CD14-positive monocyte (primary cell): Measurements from ENCODE around the gene ZCCHC17. TPM values are rescaled to one million over a fixed set of nuclear protein-coding genes. Genes with fewer than 3 reads are reported as not detected.

Experiments
- DNase-seq, 3 donors: peaks; one replicate each; pipeline ENCODE4 v3.0.0-alpha.2; 2011 to 2022
- H2AFZ ChIP-seq: 2 replicates; pipeline ENCODE4 v1.6.0; 2012; ENCODE audit warnings: mild to moderate bottlenecking, low read depth, low read length, inconsistent platforms; ENCODE audit not compliant: insufficient read depth, poor library complexity, severe bottlenecking
- H3K27ac ChIP-seq, 2 donors: 1 replicate in 1 of 2; 2 replicates in 1 of 2; pipeline ENCODE4 v1.5.1; 2012 to 2013; ENCODE audit warnings: low read length in 2 of 2, control low read depth in 1 of 2, inconsistent platforms in 1 of 2, low read depth in 1 of 2, mild to moderate bottlenecking in 1 of 2
- H3K27me3 ChIP-seq, 2 donors: one replicate each; pipeline versions ENCODE4 v1.6.0 to v1.6.1; 2011 to 2013; ENCODE audit warnings: low read length in 2 of 2; ENCODE audit not compliant: control insufficient read depth in 2 of 2, insufficient read depth in 2 of 2
- H3K36me3 ChIP-seq, 2 donors: replicated peaks in 1 of 2; 1 replicate in 1 of 2; 2 replicates in 1 of 2; pipeline versions ENCODE4 v1.5.1 to v1.6.1; 2012 to 2013; ENCODE audit warnings: low read length in 2 of 2, control low read depth in 1 of 2, inconsistent platforms in 1 of 2, mild to moderate bottlenecking in 1 of 2; ENCODE audit not compliant: insufficient read depth in 2 of 2, control insufficient read depth in 1 of 2
- H3K4me1 ChIP-seq, 2 donors: 1 replicate in 1 of 2; 2 replicates in 1 of 2; pipeline versions ENCODE4 v1.5.1 to v1.6.1; 2012 to 2013; ENCODE audit warnings: low read length in 2 of 2, control low read depth in 1 of 2, inconsistent platforms in 1 of 2, mild to moderate bottlenecking in 1 of 2, moderate library complexity in 1 of 2; ENCODE audit not compliant: insufficient read depth in 2 of 2, control insufficient read depth in 1 of 2
- H3K4me2 ChIP-seq: replicated peaks from 2 replicates; pipeline ENCODE3; 2012; ENCODE audit warnings: low read length, moderate library complexity, mild to moderate bottlenecking; ENCODE audit not compliant: poor library complexity, severe bottlenecking; ENCODE audit errors: extremely low read depth
- H3K4me3 ChIP-seq, 3 experiments: fragments of 200-600 bp in 1 of 3; sonication (generic) in 1 of 3; replicated peaks in 1 of 3; 1 replicate in 2 of 3; 2 replicates in 1 of 3; pipeline ENCODE4 v1.5.1; 2011 to 2013; ENCODE audit warnings: low read length in 3 of 3, mild to moderate bottlenecking in 3 of 3, control low read depth in 2 of 3, low read depth in 2 of 3, inconsistent platforms in 1 of 3, moderate library complexity in 1 of 3
- H3K79me2 ChIP-seq: 2 replicates; pipeline ENCODE4 v1.6.0; 2012; ENCODE audit warnings: mild to moderate bottlenecking, control low read depth, inconsistent platforms, low read length, moderate library complexity; ENCODE audit not compliant: insufficient read depth
- H3K9ac ChIP-seq: 2 replicates; pipeline ENCODE4 v1.6.0; 2017; ENCODE audit warnings: low read length, mild to moderate bottlenecking; ENCODE audit not compliant: insufficient read depth, poor library complexity, severe bottlenecking
- H3K9me3 ChIP-seq, 2 donors: replicated peaks in 1 of 2; 1 replicate in 1 of 2; 2 replicates in 1 of 2; pipeline versions ENCODE4 v1.5.1 to v1.6.1; 2012 to 2013; ENCODE audit warnings: low read length in 2 of 2, control low read depth in 1 of 2; ENCODE audit not compliant: control insufficient read depth in 1 of 2, insufficient read depth in 1 of 2
- H4K20me1 ChIP-seq: 2 replicates; pipeline ENCODE4 v1.6.0; 2012; ENCODE audit warnings: mild to moderate bottlenecking, low read length, control low read depth, moderate library complexity; ENCODE audit not compliant: insufficient read depth
- H3K27ac Mint-ChIP-seq, 7 donors: one replicate each; pipeline ENCODE4 v1.8.0; 2020; ENCODE audit warnings: mild to moderate bottlenecking in 7 of 7, mixed read lengths in 7 of 7, moderate library complexity in 6 of 7, inconsistent platforms in 2 of 7
- H3K27me3 Mint-ChIP-seq, 3 donors: one replicate each; pipeline ENCODE4 v1.8.0; 2021 to 2022; ENCODE audit warnings: low read depth in 3 of 3, mild to moderate bottlenecking in 3 of 3, mixed read lengths in 3 of 3, moderate library complexity in 3 of 3, inconsistent platforms in 1 of 3
- H3K36me3 Mint-ChIP-seq, 2 donors: one replicate each; pipeline ENCODE4 v1.8.0; 2020; ENCODE audit warnings: mixed read lengths in 2 of 2, inconsistent platforms in 1 of 2, mild to moderate bottlenecking in 1 of 2
- H3K4me1 Mint-ChIP-seq: one replicate; pipeline ENCODE4 v1.8.0; 2020; ENCODE audit warnings: mild to moderate bottlenecking, mixed read lengths
- H3K4me3 Mint-ChIP-seq, 2 donors: one replicate each; pipeline ENCODE4 v1.8.0; 2020; ENCODE audit warnings: mild to moderate bottlenecking in 2 of 2, mixed read lengths in 2 of 2, moderate library complexity in 1 of 2
- H3K9me3 Mint-ChIP-seq, 7 donors: one replicate each; pipeline ENCODE4 v1.8.0; 2020 to 2022; ENCODE audit warnings: mixed read lengths in 7 of 7, mild to moderate bottlenecking in 6 of 7, moderate library complexity in 6 of 7, inconsistent platforms in 2 of 7
- WGBS: methylation state at CpG from one replicate; pipeline ENCODE4 v1.1.5; 2013; ENCODE audit warnings: missing lambda C conversion rate; ENCODE audit not compliant: insufficient coverage; 5-methylcytosine and 5-hydroxymethylcytosine counted together
- intact Hi-C, 2 donors: fragments of 100-400 bp; cut with micrococcal nuclease; formaldehyde crosslinking; loops; one replicate each; pipeline versions ENCODE4 v1.15.0 to v1.15.1; 2023
- polyA plus RNA-seq, 3 donors: library from polyadenylated mRNA; depleted of rRNA in 1 of 3; unstranded in 2 of 3; stranded (reverse) in 1 of 3; fragments of 300-500 nt in 2 of 3; fragments of >200 nt in 1 of 3; fragmentation: Illumina TruSeq in 2 of 3; gene quantifications; 1 replicate in 2 of 3; 2 replicates in 1 of 3; pipeline ENCODE4 v1.2.3, GENCODE V29; 2012 to 2021
- TF ChIP-seq, protein P1 (sequence below): fragments of 200-600 bp; IDR thresholded peaks from one replicate; pipeline ENCODE4 v1.8.0; 2022; ENCODE audit warnings: antibody characterized with exemption, mild to moderate bottlenecking

The ZCCHC17 gene
- polyA plus RNA-seq, 3 donors = 17.0 to 32.3 (median 29.3) TPM

DNA sequence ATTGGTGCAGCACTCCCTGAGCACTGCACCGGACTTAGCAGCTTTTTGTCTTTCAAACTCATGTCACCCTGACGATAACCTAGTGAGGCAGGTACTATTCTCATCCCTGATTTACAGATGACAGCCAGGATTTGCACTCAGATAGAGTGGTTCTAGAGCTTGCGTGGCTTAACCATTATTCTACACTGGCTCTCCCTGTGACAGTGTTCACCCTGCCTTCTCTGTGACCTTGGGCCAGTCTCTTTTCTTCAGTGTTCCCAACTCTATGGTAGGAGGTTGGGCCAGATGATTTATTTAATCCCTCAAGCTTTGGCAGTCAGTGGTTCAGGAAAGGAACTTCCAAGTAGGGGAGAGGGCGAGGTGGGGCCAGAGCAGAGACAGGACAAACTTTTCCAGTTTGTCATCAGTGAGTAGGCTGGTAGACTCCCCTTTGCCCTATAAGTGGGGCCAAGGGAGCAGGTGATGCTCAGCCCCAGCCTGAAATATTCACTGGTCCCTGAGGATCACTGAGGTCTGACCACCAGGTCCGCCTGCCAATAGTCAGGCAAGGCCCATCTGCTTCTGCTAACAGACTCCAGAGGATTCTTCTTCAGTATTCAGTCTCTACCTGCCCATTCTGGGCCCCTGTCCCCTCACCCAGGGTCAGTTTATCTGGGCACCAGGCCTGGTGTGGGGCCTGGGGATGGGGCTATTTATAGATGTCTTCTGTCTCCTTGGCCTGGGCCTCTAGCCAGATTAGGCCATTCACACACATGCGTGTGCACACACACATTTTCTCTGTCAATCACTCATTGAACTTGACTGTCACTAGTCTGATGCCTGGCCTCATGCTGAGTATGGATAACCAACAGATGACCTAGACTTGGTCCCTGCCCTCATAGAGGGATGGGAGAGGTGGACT, 84.8 kb downstream of the ZCCHC17 start:
- Histone ChIP-seq H3K9me3 (no peaks in the 10 kb centered on the region), H3K79me2 (no peaks in the 10 kb centered on the region), H3K4me1 (no peaks in the 10 kb centered on the region), H3K27ac (no peak overlapping the region), H3K4me3 (no peak overlapping the region), H3K36me3 (no peaks in the 10 kb centered on the region), H4K20me1 (no peaks in the 10 kb centered on the region), H3K27me3 (no peaks in the 10 kb centered on the region), H2AFZ (no peak overlapping the region), H3K9ac (no peak overlapping the region), H3K4me2 (no peak overlapping the region)
- Mint-ChIP-seq H3K9me3 (no peaks in the 10 kb centered on the region), H3K27me3 (peaks cover 3 to 5% (median 4%) of the 10 kb centered on the region in 3 donors), H3K36me3 (no peaks in the 10 kb centered on the region), H3K27ac (no peak overlapping the region), H3K4me1 (no peaks in the 10 kb centered on the region), H3K4me3 (peak overlapping the region in 1 of 2 donors; percentile 28)
- intact Hi-C loops = no loop called here
- 96% methylated on average over 4 of the region's 6 CpGs for WGBS
- TF ChIP-seq, protein P1, sequence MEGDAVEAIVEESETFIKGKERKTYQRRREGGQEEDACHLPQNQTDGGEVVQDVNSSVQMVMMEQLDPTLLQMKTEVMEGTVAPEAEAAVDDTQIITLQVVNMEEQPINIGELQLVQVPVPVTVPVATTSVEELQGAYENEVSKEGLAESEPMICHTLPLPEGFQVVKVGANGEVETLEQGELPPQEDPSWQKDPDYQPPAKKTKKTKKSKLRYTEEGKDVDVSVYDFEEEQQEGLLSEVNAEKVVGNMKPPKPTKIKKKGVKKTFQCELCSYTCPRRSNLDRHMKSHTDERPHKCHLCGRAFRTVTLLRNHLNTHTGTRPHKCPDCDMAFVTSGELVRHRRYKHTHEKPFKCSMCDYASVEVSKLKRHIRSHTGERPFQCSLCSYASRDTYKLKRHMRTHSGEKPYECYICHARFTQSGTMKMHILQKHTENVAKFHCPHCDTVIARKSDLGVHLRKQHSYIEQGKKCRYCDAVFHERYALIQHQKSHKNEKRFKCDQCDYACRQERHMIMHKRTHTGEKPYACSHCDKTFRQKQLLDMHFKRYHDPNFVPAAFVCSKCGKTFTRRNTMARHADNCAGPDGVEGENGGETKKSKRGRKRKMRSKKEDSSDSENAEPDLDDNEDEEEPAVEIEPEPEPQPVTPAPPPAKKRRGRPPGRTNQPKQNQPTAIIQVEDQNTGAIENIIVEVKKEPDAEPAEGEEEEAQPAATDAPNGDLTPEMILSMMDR = no peak
- no peak for DNase-seq

- no peaks in the 10 kb centered on the region for H3K36me3 Mint-ChIP-seq
- intact Hi-C loops = no loop called here
- no peak for DNase-seq
- no peaks in the 10 kb centered on the region for H3K9me3 ChIP-seq
- H3K27ac ChIP-seq = no peak overlapping the region
- H3K79me2 ChIP-seq = no peaks in the 10 kb centered on the region
- H3K4me1 ChIP-seq = no peaks in the 10 kb centered on the region
- H2AFZ ChIP-seq = no peak overlapping the region
- H3K4me1 Mint-ChIP-seq = no peaks in the 10 kb centered on the region
- H3K4me3 Mint-ChIP-seq = no peak overlapping the region
- H3K4me2 ChIP-seq = no peak overlapping the region
- H3K27ac Mint-ChIP-seq = peak overlapping the region in 1 of 7 donors; percentile 19
- no peaks in the 10 kb centered on the region for H3K36me3 ChIP-seq
- 100% methylated on average over 1 of the region's 3 CpGs for WGBS
- H3K4me3 ChIP-seq = no peak overlapping the region
- no peaks in the 10 kb centered on the region for H4K20me1 ChIP-seq
- no peaks in the 10 kb centered on the region for H3K9me3 Mint-ChIP-seq
- no peaks in the 10 kb centered on the region for H3K27me3 ChIP-seq
- no peak overlapping the region for H3K9ac ChIP-seq
- peaks cover 3 to 5% (median 4%) of the 10 kb centered on the region in 3 donors for H3K27me3 Mint-ChIP-seq
- TF ChIP-seq, protein P1 = no peak
Observed at GRCh38 chr1:31382379-31382989, 85.7 kb downstream of the ZCCHC17 start.
